PFSK-1 (cell line): ENCODE data around the gene HTR2A.

Source experiments
- POLR2AphosphoS5 ChIP-seq: IDR thresholded peaks from 2 replicates; pipeline ENCODE4 v1.6.1; 2012; ENCODE audit warnings: low read depth, mild to moderate bottlenecking, control low read depth, low read length, moderate library complexity
- REST ChIP-seq, 2 experiments: IDR thresholded peaks; 2 replicates each; pipeline versions ENCODE4 v1.6.1 to v1.8.0; 2011 to 2012; ENCODE audit warnings: low read depth in 2 of 2, low read length in 2 of 2, control low read depth in 1 of 2, inconsistent platforms in 1 of 2, mild to moderate bottlenecking in 1 of 2, moderate library complexity in 1 of 2; ENCODE audit not compliant: insufficient read depth in 1 of 2
- SIN3A ChIP-seq: IDR thresholded peaks from 2 replicates; pipeline ENCODE4 v1.6.1; 2012; ENCODE audit warnings: mild to moderate bottlenecking, low read length, moderate library complexity, borderline replicate concordance; ENCODE audit not compliant: insufficient read depth
- TAF1 ChIP-seq: IDR thresholded peaks from 2 replicates; pipeline ENCODE4 v1.6.1; 2012; ENCODE audit warnings: low read length, control low read depth, borderline replicate concordance; ENCODE audit not compliant: insufficient read depth

DNA sequence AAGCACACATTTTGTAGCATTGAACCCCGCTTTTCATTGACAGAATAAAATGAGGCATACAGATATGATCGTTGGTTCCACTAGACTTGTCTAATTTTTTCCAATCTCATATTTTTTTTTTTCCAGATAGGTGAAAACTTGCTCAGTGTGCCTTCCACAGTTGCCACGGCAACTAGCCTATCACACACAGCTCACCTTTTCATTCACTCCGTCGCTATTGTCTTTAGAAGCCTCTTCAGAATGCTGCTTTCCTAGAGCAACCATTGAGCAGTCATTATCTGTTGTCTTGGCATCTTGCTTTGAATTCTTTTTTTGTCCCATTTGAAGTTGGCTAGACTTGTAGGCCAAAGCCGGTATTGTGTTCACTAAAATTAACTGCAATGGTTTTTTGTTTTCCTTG lies 62.2 kb downstream of the HTR2A start:
- TF ChIP-seq POLR2AphosphoS5 (no peak), TAF1 (no peak), REST (IDR thresholded peaks at IDR 0.05; ENCODE audit: insufficient read depth in 1 of 2, low read depth in 2 of 2, low read length in 2 of 2) (no peak), SIN3A (no peak)
